Erythroblast (primary cell): ENCODE results near the gene PCDH9.

ENCODE experiments used
- GATA1 ChIP-seq: IDR thresholded peaks from 2 replicates; pipeline ENCODE4 v1.6.1; 2011; ENCODE audit warnings: low read depth, mild to moderate bottlenecking, control low read depth, low read length, moderate library complexity
- POLR2A ChIP-seq: IDR thresholded peaks from 2 replicates; pipeline ENCODE4 v1.6.1; 2011; ENCODE audit warnings: mild to moderate bottlenecking, low read length

- TF ChIP-seq POLR2A (no peak), GATA1 (no peak)
Measured at GRCh38 chr13:66567899-66568612, 662.1 kb downstream of the PCDH9 start.
